Naive B cell (primary cell): ENCODE measurements around the gene BRF1. TPM values are rescaled to one million over a fixed set of nuclear protein-coding genes. Genes with fewer than 3 reads are reported as not detected.
"Not testable (repeated sequence)": the region's sequence is repeated elsewhere in the genome, so short reads cannot be mapped to it uniquely, and the experiment has no call there.

ENCODE experiments used
- ATAC-seq, 2 donors: fragments of 150-1000 bp; cut with Tn5 transposase; 2 replicates each; pipeline ENCODE4 v1.10.0; 2021; ENCODE audit warnings: low read depth in 2 of 2, mild to moderate bottlenecking in 2 of 2, moderate library complexity in 2 of 2
- DNase-seq: peaks from one replicate; pipeline ENCODE4 v3.0.0; 2022
- H3K27ac Mint-ChIP-seq, 6 donors: one replicate each; pipeline ENCODE4 v1.8.0; 2020 to 2022; ENCODE audit warnings: mild to moderate bottlenecking in 6 of 6, mixed read lengths in 6 of 6, moderate library complexity in 5 of 6, inconsistent platforms in 2 of 6
- H3K27me3 Mint-ChIP-seq, 3 donors: one replicate each; pipeline ENCODE4 v1.8.0; 2021 to 2022; ENCODE audit warnings: mixed read lengths in 3 of 3, mild to moderate bottlenecking in 1 of 3
- H3K36me3 Mint-ChIP-seq, 2 donors: one replicate each; pipeline ENCODE4 v1.8.0; 2020 to 2022; ENCODE audit warnings: mixed read lengths in 2 of 2, inconsistent platforms in 1 of 2, mild to moderate bottlenecking in 1 of 2
- H3K4me1 Mint-ChIP-seq, 3 donors: one replicate each; pipeline ENCODE4 v1.8.0; 2020 to 2022; ENCODE audit warnings: mixed read lengths in 3 of 3, inconsistent platforms in 1 of 3, mild to moderate bottlenecking in 1 of 3, moderate library complexity in 1 of 3
- H3K4me3 Mint-ChIP-seq, 8 donors: one replicate each; pipeline ENCODE4 v1.8.0; 2020 to 2022; ENCODE audit warnings: mild to moderate bottlenecking in 8 of 8, mixed read lengths in 8 of 8, moderate library complexity in 8 of 8, inconsistent platforms in 2 of 8
- H3K9me3 Mint-ChIP-seq, 7 donors: one replicate each; pipeline ENCODE4 v1.8.0; 2020 to 2022; ENCODE audit warnings: mixed read lengths in 7 of 7, mild to moderate bottlenecking in 5 of 7, inconsistent platforms in 2 of 7, moderate library complexity in 1 of 7
- polyA plus RNA-seq, 6 donors: library from polyadenylated mRNA; unstranded; fragments of 300-500 nt; fragmentation: Illumina TruSeq; gene quantifications; one replicate each; pipeline ENCODE4 v1.2.3, GENCODE V29; 2021; ENCODE audit warnings: low read depth in 6 of 6

The BRF1 gene
- polyA plus RNA-seq, 6 donors from 2014 or later: 3.1 to 8.9 (median 6.0) TPM

GRCh38 chr14:105336477-105337287 lies 35.9 kb upstream of the BRF1 start:
- H3K4me3 Mint-ChIP-seq: no peak overlapping the region
- no peaks in the 10 kb centered on the region for H3K9me3 Mint-ChIP-seq
- DNase-seq (no peak), ATAC-seq (no peak)
- peaks cover 0 to 2% of the 10 kb centered on the region in 2 donors for H3K36me3 Mint-ChIP-seq
- H3K27ac Mint-ChIP-seq: no peak overlapping the region
- H3K4me1 Mint-ChIP-seq: peaks cover 19 to 31% (median 26%) of the 10 kb centered on the region in 3 donors
- H3K27me3 Mint-ChIP-seq: no peaks in the 10 kb centered on the region

- no peak overlapping the region for H3K27ac Mint-ChIP-seq
- ATAC-seq: no peak
- peaks cover 0 to 5% of the 10 kb centered on the region in 2 donors for H3K36me3 Mint-ChIP-seq
- H3K4me1 Mint-ChIP-seq: peaks cover 20 to 26% (median 22%) of the 10 kb centered on the region in 3 donors
- no peaks in the 10 kb centered on the region for H3K27me3 Mint-ChIP-seq
- H3K9me3 Mint-ChIP-seq: no peaks in the 10 kb centered on the region
- no peak for DNase-seq
- H3K4me3 Mint-ChIP-seq: no peak overlapping the region
Measured at GRCh38 chr14:105335735-105336476, 35.1 kb upstream of the BRF1 start.

DNA sequence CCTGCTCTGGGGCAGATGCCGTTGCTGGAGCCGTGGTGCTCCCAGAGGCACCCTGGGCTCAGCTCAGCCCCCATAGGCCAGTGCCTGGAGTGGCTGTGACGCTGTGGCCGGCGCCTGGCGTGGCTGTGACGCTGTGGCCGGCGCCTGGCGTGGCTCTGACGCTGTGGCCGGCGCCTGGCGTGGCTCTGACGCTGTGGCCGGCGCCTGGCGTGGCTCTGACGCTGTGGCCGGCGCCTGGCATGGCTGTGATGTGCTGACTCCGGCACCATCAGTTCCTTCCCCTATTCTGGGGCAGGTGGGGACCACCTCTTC lies 34.4 kb upstream of the BRF1 start:
- ATAC-seq, H3K9me3 Mint-ChIP-seq, DNase-seq, H3K27me3 Mint-ChIP-seq, H3K27ac Mint-ChIP-seq, H3K4me3 Mint-ChIP-seq, H3K36me3 Mint-ChIP-seq: not testable (repeated sequence)
- peaks cover 23 to 25% (median 24%) of the 10 kb centered on the region in 3 donors for H3K4me1 Mint-ChIP-seq

DNA sequence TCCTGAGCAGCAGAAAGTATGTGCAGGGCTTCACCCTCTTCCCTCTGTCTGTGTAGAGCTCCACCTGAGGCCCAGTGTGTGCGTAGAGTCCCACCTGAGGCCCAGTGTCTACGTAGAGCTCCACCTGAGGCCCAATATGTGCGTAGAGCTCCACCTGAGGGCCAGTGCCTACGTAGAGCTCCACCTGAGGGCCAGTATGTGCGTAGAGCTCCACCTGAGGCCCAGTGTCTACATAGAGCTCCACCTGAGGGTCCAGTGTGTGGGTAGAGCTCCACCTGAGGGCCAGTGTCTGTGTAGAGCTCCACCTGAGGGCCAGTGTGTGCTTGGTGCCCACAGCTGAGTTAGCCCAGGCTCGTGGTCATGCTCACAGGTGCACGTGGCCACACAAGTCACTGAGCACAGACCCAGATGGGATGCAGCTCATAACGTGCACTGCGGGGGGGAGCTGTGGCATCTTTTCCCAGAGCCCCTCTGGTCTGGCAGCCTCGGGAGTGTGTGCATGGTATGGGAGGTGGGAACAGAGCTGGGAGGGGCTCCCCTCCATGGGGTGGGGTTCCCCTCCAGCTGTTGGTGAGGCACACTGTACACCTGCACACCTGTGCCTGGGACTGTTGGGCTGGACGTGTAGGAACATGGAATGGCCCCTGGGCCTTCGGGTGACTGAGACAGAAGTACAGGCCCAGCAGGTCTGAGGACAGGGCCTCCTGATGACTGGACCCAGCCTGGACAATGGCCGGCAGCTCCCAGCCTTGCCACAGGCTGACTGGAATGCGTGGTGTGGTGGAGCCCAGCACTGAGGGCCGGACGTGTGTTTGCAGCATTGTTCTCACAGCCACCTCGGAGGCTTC lies 33.8 kb upstream of the BRF1 start:
- no peak overlapping the region for H3K4me3 Mint-ChIP-seq
- ATAC-seq: no peak

GRCh38 chr14:105333613-105334364 lies 33.0 kb upstream of the BRF1 start:
- Mint-ChIP-seq H3K27me3 (no peaks in the 10 kb centered on the region), H3K27ac (no peak overlapping the region), H3K4me1 (peaks cover 26 to 32% (median 28%) of the 10 kb centered on the region in 3 donors), H3K36me3 (peaks cover 0 to 5% of the 10 kb centered on the region in 2 donors), H3K4me3 (no peak overlapping the region), H3K9me3 (no peaks in the 10 kb centered on the region)
- ATAC-seq (no peak), DNase-seq (no peak)

More for the DNA sequence above, 33.8 kb upstream of the BRF1 start:
- Mint-ChIP-seq H3K4me1 (peaks cover 20 to 26% (median 22%) of the 10 kb centered on the region in 3 donors), H3K27me3 (no peaks in the 10 kb centered on the region), H3K27ac (no peak overlapping the region), H3K36me3 (peaks cover 0 to 5% of the 10 kb centered on the region in 2 donors), H3K9me3 (no peaks in the 10 kb centered on the region)
- no peak for DNase-seq

- H3K4me3 Mint-ChIP-seq: no peak overlapping the region
- no peaks in the 10 kb centered on the region for H3K9me3 Mint-ChIP-seq
- ATAC-seq: no peak
- DNase-seq: no peak
- peaks cover 27 to 33% (median 33%) of the 10 kb centered on the region in 3 donors for H3K4me1 Mint-ChIP-seq
- no peak overlapping the region for H3K27ac Mint-ChIP-seq
- H3K27me3 Mint-ChIP-seq: no peaks in the 10 kb centered on the region
- H3K36me3 Mint-ChIP-seq: peaks cover 0 to 5% of the 10 kb centered on the region in 2 donors
Measured at GRCh38 chr14:105333020-105333490, 32.3 kb upstream of the BRF1 start.

GRCh38 chr14:105332350-105332874 lies 31.6 kb upstream of the BRF1 start:
- Mint-ChIP-seq H3K4me3 (no peak overlapping the region), H3K27ac (peak overlapping the region in 2 of 6 donors; percentile 37 to 52)

GRCh38 chr14:105331575-105332349 lies 31.0 kb upstream of the BRF1 start:
- DNase-seq (no peak), ATAC-seq (no peak)
- Mint-ChIP-seq H3K36me3 (peaks cover 0 to 5% of the 10 kb centered on the region in 2 donors), H3K4me1 (peaks cover 30 to 37% (median 33%) of the 10 kb centered on the region in 3 donors), H3K27me3 (no peaks in the 10 kb centered on the region), H3K9me3 (no peaks in the 10 kb centered on the region), H3K27ac (peak overlapping the region in 4 of 6 donors; percentile 19 to 52 (median 41)), H3K4me3 (peak overlapping the region in 1 of 8 donors; percentile 44)

More at GRCh38 chr14:105332350-105332874, 31.6 kb upstream of the BRF1 start:
- no peak for ATAC-seq
- Mint-ChIP-seq H3K9me3 (no peaks in the 10 kb centered on the region), H3K4me1 (peaks cover 27 to 33% (median 33%) of the 10 kb centered on the region in 3 donors), H3K27me3 (no peaks in the 10 kb centered on the region), H3K36me3 (peaks cover 0 to 5% of the 10 kb centered on the region in 2 donors)
- DNase-seq: no peak

DNA sequence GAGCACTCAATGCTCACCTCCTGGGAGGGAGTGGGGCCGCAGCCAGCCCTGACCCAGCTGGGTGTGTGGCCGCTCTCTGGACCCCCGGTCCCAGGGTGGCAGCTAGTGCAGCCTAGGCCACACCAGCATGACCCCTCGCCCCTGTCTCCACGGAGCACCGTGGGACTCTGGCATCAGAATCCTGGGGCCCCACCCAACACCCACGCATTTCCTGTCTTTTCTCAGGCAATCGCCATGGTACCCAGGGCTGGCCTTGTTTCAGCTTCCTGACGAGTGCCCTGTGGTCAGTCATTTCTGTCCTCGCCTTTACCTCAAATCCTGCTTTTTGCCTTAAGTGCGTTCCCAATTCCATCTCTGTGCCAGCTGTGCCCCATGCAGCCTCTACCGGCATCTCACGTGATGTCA lies 29.7 kb upstream of the BRF1 start:
- no peak overlapping the region for H3K27ac Mint-ChIP-seq
- H3K27me3 Mint-ChIP-seq: no peaks in the 10 kb centered on the region
- peaks cover 0 to 5% of the 10 kb centered on the region in 2 donors for H3K36me3 Mint-ChIP-seq
- peak overlapping the region in 2 of 8 donors; percentile 41 to 51 for H3K4me3 Mint-ChIP-seq
- no peak for DNase-seq
- peaks cover 24 to 38% (median 33%) of the 10 kb centered on the region in 3 donors for H3K4me1 Mint-ChIP-seq
- H3K9me3 Mint-ChIP-seq: no peaks in the 10 kb centered on the region
- no peak for ATAC-seq

- Mint-ChIP-seq H3K27me3 (no peaks in the 10 kb centered on the region), H3K9me3 (no peaks in the 10 kb centered on the region), H3K4me1 (peaks cover 24 to 38% (median 33%) of the 10 kb centered on the region in 3 donors), H3K36me3 (peaks cover 0 to 5% of the 10 kb centered on the region in 2 donors), H3K4me3 (no peak overlapping the region), H3K27ac (no peak overlapping the region)
- DNase-seq (no peak), ATAC-seq (no peak)
Measured at GRCh38 chr14:105329411-105330150, 28.8 kb upstream of the BRF1 start.

DNA sequence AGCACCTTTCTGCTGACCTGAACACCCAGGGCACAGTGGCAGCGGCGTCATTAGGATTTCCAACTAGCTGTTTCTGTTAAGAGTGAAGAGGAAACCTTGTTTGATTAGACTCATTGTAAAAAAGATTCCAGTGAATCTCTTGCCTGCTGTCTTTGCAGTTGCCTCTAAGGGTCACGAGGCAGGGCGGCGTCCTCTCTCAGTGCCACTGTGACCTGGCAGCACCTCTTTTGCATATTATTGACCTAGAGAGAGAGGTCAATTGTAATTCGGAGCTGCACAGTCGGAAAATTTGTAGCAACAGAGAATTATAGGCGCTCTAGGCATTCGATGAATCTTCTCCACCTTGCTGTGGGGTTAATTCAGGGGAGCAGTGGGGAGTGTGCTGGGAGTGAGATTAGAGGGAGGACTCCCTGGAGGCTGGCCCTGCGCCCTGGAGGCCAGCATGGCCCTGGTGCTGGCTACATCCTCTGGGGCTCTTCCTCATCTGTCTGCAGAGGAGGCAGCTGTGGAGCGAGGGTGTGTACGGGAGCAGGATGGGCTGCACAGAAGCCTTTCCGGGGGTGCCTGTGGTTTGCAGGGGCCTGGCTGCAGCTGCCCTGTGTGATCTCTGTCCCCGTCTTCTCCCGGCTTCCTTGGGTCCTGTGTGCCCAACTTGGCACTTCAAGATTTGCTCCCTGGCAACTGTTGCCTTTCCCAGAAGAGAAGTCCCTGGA lies 28.0 kb upstream of the BRF1 start:
- Mint-ChIP-seq H3K27me3 (no peaks in the 10 kb centered on the region), H3K4me3 (no peak overlapping the region), H3K4me1 (peaks cover 24 to 38% (median 33%) of the 10 kb centered on the region in 3 donors), H3K9me3 (no peaks in the 10 kb centered on the region), H3K27ac (no peak overlapping the region), H3K36me3 (peaks cover 0 to 5% of the 10 kb centered on the region in 2 donors)
- ATAC-seq (no peak), DNase-seq (no peak)
